ENCODE data around the gene SPATA31D3. TPM values are rescaled to one million over a fixed set of nuclear protein-coding genes. Genes with fewer than 3 reads are reported as not detected.
"Not testable (repeated sequence)": the region's sequence is repeated elsewhere in the genome, so short reads cannot be mapped to it uniquely, and the experiment has no call there.

SPATA31D3 gene
- total RNA-seq, 1 donor, result not detected

DNA sequence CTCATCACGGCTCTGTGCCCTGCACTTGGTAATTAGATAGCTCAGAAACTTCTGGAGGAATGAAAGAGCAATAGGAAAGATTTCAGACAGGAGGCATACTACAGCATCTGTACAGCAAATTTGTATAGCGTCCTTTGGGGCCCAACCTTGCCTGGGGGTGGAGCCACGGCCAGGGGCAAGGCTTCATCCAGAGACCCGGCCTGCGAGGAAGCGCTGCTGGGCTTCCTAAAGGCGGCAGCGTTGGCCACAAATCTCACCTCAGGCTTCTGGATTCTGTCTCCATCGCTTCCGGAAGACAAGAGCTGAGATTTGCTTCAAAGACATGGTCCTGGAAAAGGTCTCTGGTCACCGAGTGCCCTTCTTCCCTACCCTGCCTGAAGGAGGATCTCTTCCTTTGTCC is 33.1 kb downstream of the SPATA31D3 start:
- H3K4me3 ChIP-seq (ENCODE audit: low read depth, low read length), result no peak overlapping the region
- no peak for DNase-seq (ENCODE audit: low read depth)
- no peak for TF ChIP-seq CTCF (IDR thresholded peaks at IDR 0.05; ENCODE audit: insufficient read depth, low read length)

DNA sequence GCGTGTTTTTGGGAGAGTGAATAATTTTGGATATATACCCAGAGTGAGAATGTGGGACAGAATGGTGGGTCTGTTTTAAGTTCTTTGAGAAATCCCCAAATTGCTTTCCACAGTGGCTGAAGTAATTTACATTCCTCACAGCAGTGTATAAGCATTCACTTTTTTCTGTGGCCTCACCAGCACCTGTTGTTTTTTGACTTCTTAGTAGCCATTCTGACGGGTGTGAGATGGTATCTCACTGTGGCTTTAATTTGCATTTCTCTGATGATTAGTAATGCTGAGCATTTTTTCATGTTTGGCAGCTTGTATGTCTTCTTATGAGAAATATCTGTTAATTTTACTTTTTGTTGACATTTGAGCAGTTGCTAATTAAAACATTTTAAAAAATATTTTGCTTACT is 35.9 kb downstream of the SPATA31D3 start:
- no peak overlapping the region for H3K4me3 ChIP-seq (ENCODE audit: low read depth, low read length)
- TF ChIP-seq CTCF (IDR thresholded peaks at IDR 0.05; ENCODE audit: insufficient read depth, low read length), result no peak
- DNase-seq (ENCODE audit: low read depth), result no peak

GRCh38 chr9:81980568-81980967 is 37.3 kb downstream of the SPATA31D3 start:
- no peak overlapping the region for H3K4me3 ChIP-seq (ENCODE audit: low read depth, low read length)
- DNase-seq (ENCODE audit: low read depth), result peak; percentile 9

GRCh38 chr9:81981883-81982282 is 38.6 kb downstream of the SPATA31D3 start:
- no peak for DNase-seq (ENCODE audit: low read depth)
- H3K4me3 ChIP-seq (ENCODE audit: low read depth, low read length), result no peak overlapping the region
- TF ChIP-seq CTCF (IDR thresholded peaks at IDR 0.05; ENCODE audit: insufficient read depth, low read length), result no peak

More at GRCh38 chr9:81980568-81980967, 37.3 kb downstream of the SPATA31D3 start:
- no peak for TF ChIP-seq CTCF (IDR thresholded peaks at IDR 0.05; ENCODE audit: insufficient read depth, low read length)

DNA sequence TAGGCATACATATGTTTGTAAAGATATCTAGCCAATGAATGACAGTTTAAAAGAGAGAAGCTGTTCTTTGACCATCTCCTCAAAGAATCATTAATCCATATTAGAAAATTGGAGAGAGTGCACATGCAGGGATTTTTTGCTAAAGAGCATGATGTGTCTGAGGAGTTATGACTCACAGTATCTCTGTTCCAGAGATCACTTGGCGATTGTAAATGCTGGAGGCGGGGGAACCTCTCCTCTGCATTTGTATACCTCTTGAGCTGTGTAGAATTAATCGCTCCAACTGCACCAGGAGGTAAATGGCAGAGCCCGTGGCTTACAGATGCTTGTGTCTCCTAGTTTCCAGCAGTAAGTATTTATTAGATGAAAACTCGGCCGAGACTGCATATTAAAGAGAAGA is 41.6 kb downstream of the SPATA31D3 start:
- TF ChIP-seq CTCF (IDR thresholded peaks at IDR 0.05; ENCODE audit: insufficient read depth, low read length), result no peak
- DNase-seq (ENCODE audit: low read depth), result peak; percentile 22
- no peak overlapping the region for H3K4me3 ChIP-seq (ENCODE audit: low read depth, low read length)

DNA sequence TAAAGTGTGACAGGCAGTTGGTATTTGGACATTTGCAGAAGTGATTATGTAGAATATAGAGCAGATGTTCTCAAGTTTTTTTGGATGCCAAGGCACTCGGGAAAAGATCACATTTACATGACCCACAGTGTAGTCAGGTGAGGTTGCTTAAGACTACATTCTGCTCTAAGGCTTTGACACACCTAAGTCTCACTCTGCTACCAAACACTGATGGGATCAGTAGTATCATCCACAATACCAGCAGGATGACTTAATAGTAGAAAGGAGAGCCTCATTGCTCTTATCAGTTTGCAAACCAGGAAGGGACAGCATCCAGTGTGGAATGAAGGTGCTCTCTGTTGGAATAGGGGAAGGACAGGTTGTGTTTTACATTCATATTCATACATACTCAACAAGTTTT is 42.8 kb downstream of the SPATA31D3 start:
- DNase-seq (ENCODE audit: low read depth), result no peak
- H3K4me3 ChIP-seq (ENCODE audit: low read depth, low read length), result no peak overlapping the region
- no peak for TF ChIP-seq CTCF (IDR thresholded peaks at IDR 0.05; ENCODE audit: insufficient read depth, low read length)

DNA sequence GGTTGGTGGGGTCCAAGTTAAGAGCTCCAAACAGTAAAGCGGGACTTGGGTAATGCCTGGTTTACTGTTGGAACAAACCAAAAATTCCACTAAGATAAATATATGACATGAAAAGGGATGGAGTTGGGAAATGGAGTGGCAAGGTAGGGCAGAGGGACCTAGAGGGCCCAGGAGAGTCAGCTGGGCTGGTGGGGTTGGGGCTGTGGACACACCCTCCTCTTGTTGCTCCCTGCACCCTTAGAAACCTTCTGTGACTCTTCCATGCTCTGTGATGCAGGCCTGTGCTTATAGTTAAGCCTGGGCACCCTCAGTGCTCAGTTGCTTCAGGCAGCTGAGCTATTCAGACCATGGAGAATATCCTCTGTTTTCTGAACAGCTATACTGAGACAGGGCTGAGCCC is 45.2 kb downstream of the SPATA31D3 start, which contains the start of gene SPATA31D1:
Gene SPATA31D1, plus strand, starts transcription at position 301 of the 400 bp plus-strand sequence. Its CDS starts 47 bp downstream, at position 348.
- DNase-seq (ENCODE audit: low read depth); H3K4me3 ChIP-seq (ENCODE audit: low read depth, low read length): not testable (repeated sequence)
